Esophagus squamous epithelium (tissue), 4 donors: Measurements from ENCODE around the gene LGI2.
A peak's percentile ranks its signal among the peaks of the same experiment; 100 is the strongest.

Experiments used
- CTCF ChIP-seq, 6 experiments: fragments of 450-650 bp in 4 of 6; fragments of 200-600 bp in 2 of 6; sonication (generic) in 2 of 6; IDR thresholded peaks; one replicate each; pipeline ENCODE4 v1.5.1; 2016 to 2019; ENCODE audit warnings: antibody characterized with exemption in 6 of 6, mild to moderate bottlenecking in 4 of 6, moderate library complexity in 4 of 6
- POLR2A ChIP-seq, 4 donors: fragments of 450-650 bp; IDR thresholded peaks; one replicate each; pipeline ENCODE4 v1.6.1; 2017; ENCODE audit warnings: antibody characterized with exemption in 4 of 4, mild to moderate bottlenecking in 4 of 4, moderate library complexity in 3 of 4

GRCh38 chr4:24988776-24989175 is 42.0 kb downstream of the LGI2 start:
- TF ChIP-seq CTCF (IDR thresholded peaks at IDR 0.05) (peak in 4 of 6 experiments; percentile 8 to 46 (median 16)), POLR2A (IDR thresholded peaks at IDR 0.05) (no peak)
